NB4 (cell line): ENCODE measurements around the gene JMJD1C.

ENCODE experiments used
- DNase-seq: peaks from one replicate; pipeline ENCODE4 v3.0.0; 2010; ENCODE audit warnings: low read depth
- H3K4me3 ChIP-seq: one replicate; pipeline ENCODE4 v1.5.1; 2011; ENCODE audit warnings: mild to moderate bottlenecking, low read depth, low read length, moderate library complexity
- MAX ChIP-seq: IDR thresholded peaks from 2 replicates; pipeline ENCODE4 v1.6.1; 2011; ENCODE audit warnings: low read depth, low read length
- MYC ChIP-seq: IDR thresholded peaks from 2 replicates; pipeline ENCODE4 v1.6.1; 2011; ENCODE audit warnings: low read depth, low read length
- POLR2A ChIP-seq: IDR thresholded peaks from 2 replicates; pipeline ENCODE4 v1.6.1; 2011; ENCODE audit warnings: mild to moderate bottlenecking; ENCODE audit not compliant: insufficient read length; ENCODE audit errors: extremely low read depth
- TF ChIP-seq, protein P1 (sequence below): IDR thresholded peaks from one replicate; pipeline ENCODE4 v1.5.1; 2012; ENCODE audit warnings: low read depth, low read length

Gene JMJD1C, protein sequence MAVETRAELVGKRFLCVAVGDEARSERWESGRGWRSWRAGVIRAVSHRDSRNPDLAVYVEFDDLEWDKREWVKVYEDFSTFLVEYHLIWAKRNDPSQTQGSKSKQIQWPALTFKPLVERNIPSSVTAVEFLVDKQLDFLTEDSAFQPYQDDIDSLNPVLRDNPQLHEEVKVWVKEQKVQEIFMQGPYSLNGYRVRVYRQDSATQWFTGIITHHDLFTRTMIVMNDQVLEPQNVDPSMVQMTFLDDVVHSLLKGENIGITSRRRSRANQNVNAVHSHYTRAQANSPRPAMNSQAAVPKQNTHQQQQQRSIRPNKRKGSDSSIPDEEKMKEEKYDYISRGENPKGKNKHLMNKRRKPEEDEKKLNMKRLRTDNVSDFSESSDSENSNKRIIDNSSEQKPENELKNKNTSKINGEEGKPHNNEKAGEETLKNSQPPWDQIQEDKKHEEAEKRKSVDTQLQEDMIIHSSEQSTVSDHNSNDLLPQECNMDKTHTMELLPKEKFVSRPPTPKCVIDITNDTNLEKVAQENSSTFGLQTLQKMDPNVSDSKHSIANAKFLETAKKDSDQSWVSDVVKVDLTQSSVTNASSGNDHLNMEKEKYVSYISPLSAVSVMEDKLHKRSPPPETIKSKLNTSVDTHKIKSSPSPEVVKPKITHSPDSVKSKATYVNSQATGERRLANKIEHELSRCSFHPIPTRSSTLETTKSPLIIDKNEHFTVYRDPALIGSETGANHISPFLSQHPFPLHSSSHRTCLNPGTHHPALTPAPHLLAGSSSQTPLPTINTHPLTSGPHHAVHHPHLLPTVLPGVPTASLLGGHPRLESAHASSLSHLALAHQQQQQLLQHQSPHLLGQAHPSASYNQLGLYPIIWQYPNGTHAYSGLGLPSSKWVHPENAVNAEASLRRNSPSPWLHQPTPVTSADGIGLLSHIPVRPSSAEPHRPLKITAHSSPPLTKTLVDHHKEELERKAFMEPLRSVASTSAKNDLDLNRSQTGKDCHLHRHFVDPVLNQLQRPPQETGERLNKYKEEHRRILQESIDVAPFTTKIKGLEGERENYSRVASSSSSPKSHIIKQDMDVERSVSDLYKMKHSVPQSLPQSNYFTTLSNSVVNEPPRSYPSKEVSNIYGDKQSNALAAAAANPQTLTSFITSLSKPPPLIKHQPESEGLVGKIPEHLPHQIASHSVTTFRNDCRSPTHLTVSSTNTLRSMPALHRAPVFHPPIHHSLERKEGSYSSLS (N-terminal part only)

GRCh38 chr10:63465293-63466143 is at the start of gene JMJD1C:
JMJD1C (minus strand) TSS chr10:63465977; CDS start chr10:63465662, 315 bp downstream.
- peak within 1 kb of the TSS; percentile 75 for H3K4me3 ChIP-seq
- peak; percentile 92 for DNase-seq
- TF ChIP-seq POLR2A (peak; percentile 86), MAX (no peak)

GRCh38 chr10:63515002-63515763 is 49.4 kb upstream of the JMJD1C start:
- H3K4me3 ChIP-seq: no peak overlapping the region
- DNase-seq: peak; percentile 66
- TF ChIP-seq, protein P1, sequence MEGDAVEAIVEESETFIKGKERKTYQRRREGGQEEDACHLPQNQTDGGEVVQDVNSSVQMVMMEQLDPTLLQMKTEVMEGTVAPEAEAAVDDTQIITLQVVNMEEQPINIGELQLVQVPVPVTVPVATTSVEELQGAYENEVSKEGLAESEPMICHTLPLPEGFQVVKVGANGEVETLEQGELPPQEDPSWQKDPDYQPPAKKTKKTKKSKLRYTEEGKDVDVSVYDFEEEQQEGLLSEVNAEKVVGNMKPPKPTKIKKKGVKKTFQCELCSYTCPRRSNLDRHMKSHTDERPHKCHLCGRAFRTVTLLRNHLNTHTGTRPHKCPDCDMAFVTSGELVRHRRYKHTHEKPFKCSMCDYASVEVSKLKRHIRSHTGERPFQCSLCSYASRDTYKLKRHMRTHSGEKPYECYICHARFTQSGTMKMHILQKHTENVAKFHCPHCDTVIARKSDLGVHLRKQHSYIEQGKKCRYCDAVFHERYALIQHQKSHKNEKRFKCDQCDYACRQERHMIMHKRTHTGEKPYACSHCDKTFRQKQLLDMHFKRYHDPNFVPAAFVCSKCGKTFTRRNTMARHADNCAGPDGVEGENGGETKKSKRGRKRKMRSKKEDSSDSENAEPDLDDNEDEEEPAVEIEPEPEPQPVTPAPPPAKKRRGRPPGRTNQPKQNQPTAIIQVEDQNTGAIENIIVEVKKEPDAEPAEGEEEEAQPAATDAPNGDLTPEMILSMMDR: no peak
- TF ChIP-seq MAX: 0 out of 2 replicates have a peak, but pooled peaks have one; percentile 16

GRCh38 chr10:63506554-63506953 is 40.8 kb upstream of the JMJD1C start:
- no peak for DNase-seq
- TF ChIP-seq MAX (no peak), MYC (no peak), POLR2A (no peak)
- TF ChIP-seq, protein P1: no peak

DNA sequence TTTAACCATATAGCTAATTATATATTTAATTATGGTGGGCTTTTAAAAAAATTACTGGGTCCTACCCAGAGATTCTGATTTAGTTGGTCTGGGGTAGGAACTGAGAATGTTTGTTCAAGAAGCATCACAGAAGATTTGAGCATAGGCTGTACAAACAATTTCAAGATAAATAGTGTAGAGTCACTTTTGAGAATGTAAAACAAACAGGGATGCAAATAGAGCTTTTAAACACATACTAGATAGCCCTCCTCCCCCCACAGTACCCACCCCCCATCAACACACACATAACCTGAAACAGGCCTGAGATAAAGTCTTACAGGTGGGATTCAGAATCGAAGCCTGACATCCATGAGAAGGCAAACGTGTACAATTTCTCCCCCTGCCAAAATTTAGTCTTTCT is 39.8 kb upstream of the JMJD1C start:
- H3K4me3 ChIP-seq: no peak overlapping the region
- DNase-seq: no peak
- TF ChIP-seq POLR2A: no peak
- TF ChIP-seq MAX: no peak
- TF ChIP-seq, protein P1: no peak
- TF ChIP-seq MYC: no peak

More at GRCh38 chr10:63506554-63506953, 40.8 kb upstream of the JMJD1C start:
- H3K4me3 ChIP-seq: no peak overlapping the region

GRCh38 chr10:63504145-63504881 is 38.5 kb upstream of the JMJD1C start:
- no peak for DNase-seq
- no peak for TF ChIP-seq MYC
- no peak for TF ChIP-seq POLR2A
- no peak for TF ChIP-seq MAX
- TF ChIP-seq, protein P1: no peak

More at GRCh38 chr10:63504145-63504881, 38.5 kb upstream of the JMJD1C start:
- no peak overlapping the region for H3K4me3 ChIP-seq
